Activated CD4-positive, alpha-beta T cell treated with anti-CD3 and anti-CD28 coated beads, Interleukin-2, amount 50 U/mL, for 1 hour (primary cell): ENCODE data around the gene RNPEP.
"Not testable (repeated sequence)": the region's sequence is repeated elsewhere in the genome, so short reads cannot be mapped to it uniquely, and the experiment has no call there.

Experiments used
- DNase-seq: peaks from one replicate; pipeline ENCODE4 v3.0.0-alpha.2; 2020

The RNPEP gene

DNA sequence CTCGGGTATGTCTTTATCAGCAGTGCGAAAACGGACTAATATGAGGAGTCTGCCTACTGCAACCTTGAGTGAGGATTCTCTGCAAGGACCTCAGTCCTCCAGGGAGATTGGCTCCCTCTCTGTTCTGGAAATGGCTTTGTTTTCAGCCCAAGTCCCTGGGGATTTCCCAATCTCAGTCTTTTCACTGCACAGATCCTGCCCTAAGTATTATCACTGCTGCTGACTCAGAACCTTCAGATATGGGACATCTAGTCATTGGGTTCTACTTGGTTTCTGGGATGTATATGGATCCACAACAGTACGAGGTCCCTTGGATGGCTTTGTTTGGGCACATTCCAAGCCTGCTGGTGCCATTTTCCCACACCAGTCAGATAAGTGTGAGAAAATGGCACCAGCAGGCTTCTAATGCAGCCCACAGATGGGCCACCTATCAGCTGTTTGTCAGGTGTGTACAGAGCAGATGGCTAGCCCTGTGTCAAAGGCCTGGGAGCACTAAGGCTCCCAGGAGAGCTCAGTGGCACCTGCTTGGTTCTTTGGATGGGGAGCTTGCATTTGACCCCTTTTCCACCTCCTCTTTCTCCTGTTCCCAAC, 55.4 kb downstream of the RNPEP start:
- DNase-seq, result no peak

DNA sequence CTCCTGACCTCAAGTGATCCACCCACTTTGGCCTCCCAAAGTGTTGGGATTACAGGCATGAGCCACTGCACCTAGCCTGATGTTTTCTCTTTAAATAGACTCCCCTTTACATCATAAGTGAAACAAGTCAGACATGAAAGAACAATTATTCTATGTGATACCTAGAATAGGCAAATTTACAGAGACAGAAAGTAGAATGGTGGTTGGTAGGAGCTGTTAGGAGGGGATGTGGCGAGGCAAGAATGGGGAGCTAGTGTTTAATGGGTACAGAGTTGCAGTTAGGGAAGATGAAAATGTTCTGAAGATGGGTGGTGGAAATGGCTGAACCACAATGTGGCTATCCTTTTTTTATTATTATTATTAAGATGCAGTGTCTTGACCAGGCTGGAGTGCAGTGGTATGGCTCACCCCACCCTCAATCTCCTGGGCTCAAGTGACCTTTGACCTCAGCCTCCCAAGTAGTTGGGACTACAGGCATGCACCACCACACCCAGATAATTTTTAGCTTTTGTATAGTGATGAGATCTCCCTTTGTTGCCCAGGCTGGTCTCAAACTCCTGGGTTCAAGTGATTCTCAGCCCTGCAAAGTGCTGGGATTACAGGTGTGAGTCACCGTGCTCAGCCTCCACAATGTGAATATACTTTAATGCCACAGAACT, 56.4 kb downstream of the RNPEP start:
- DNase-seq, result no peak

DNA sequence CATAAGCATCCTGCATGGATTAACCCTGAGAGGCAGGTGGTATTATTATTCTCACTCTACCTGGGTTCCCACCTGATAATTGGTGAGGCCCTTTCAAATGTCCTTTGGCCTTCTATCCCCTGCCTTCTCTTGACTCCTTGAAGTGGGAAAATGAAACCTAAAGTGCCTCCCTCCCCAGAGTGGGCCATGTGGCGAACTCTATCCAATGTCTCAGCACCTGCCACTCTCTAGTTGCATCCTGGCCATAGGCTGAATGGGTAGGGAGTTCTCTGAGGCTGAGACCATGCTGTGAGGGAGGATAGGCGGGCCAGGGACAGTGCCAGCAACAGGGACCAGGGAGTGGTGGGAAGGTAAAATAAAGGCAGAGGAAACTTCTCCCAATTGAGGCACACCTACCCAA, 63.3 kb downstream of the RNPEP start:
- DNase-seq, result no peak

DNA sequence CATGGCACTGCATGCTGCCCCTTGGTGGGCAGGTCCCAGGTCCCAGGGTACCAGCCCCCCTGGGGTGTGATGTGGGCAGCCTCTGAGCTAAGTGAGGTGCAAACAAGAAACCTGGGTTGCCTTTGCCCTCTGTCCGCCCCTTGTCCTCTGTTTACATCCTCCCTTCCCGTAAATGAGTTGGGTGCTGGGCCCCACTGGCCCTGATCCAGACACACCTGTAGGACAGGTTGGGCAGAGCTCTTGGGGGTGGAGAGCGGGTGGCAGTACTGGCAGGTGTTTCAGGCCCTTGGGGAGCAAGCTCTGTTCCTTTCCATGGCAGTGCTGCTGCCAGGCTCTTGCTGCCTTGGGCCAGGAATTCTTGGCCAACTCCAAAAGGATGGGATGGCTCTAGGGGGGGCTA, 63.8 kb downstream of the RNPEP start:
- no peak for DNase-seq

DNA sequence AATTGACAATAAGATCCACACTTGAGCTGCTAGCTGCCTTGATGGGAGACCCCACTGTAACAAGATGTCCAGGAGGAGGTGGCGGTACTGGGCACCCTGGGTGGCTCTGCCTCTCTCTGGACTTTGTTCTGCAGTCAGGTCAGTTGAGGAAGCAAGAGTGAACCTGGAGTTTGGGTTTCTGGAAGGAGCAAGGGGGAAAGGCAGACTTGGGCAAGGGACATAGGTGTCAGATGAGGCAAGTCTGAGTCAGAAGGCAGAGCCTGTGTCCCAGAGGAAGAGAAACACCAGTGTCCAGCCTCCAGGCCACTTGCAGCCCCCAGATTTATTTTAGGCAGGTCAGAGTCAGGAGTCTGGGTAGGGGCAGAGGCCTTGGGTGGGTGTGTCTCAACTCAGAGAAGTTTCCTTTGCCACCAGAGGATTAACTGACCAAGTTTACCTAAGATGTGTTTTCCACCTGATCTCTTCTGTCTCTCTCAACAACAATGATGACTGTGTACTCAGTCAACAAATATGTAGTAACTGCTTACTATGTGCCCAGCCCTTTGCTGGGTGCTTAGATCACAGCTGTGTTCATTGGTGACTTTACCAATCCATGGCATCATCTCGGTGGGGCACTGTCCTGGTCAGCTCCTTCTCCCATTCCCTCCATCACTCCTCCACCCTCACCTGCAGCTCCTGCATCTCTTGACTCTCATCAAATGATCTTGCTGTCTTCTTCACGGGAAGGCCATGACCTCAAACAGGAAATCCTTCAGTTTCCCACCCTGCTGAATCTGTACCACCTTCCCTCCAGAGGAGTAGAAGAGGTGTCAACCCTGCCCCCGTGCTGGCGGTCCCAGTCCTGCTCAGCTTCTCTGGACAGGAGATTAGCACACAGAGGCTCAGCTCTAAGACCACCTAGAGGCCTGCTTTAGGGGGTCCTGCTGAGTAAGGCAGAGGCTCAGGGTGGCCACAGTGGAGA, 64.6 kb downstream of the RNPEP start:
- no peak for DNase-seq

DNA sequence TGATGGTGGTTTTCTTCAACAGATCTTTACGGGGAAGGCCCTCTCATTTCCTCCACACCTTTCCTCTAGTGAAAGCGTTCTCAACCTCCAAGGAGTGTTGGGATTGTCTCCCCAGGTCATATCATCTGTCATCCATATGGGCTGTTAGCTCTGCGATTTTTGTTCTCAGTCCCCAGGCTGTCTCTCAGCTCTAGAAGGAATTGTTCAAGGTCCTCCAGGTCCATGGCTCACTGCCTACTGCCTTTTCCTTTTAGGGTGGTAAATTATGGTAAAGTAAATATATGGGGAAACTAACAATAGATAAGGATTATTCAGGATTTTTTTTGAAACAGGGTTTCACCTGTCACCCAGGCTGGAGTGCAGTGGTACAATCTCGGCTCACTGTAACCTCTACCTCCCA, 65.5 kb downstream of the RNPEP start:
- DNase-seq, result no peak

DNA sequence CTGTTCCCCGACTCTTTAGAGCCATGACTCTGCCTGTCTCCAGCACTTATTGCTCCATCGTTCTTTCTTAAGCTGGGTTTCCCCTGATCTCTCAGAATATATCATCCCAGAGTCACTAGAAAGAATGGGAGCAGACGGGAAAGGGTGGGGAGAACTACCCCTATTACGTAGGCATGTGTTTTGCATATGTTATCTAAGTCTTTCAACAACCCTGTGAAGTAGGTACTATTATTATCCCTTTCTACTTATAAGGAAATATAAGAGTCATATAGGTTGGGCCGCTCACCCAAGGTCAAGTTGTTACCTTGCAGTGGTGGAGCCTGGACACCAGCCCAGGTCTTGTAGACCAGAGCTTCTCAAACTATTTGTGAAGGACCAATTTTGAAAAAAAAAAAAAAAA, 66.7 kb downstream of the RNPEP start:
- DNase-seq, result no peak

DNA sequence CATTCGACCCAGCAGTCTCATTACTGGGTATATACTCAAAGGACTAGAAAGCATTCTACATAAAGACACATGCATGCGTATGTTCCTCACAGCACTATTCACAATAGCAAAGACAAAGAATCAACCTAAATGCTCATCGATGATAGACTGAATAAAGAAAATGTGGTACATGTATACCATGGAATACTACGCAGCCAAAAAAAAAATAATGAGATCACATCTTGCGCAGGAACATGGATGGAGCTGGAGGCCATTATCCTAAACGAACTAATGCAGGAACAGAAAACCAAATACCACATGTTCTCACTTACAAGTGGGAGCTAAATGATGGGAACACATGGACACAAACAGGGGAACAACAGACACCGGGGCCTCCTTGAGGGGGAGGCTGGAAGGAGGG, 71.6 kb downstream of the RNPEP start:
- no peak for DNase-seq

DNA sequence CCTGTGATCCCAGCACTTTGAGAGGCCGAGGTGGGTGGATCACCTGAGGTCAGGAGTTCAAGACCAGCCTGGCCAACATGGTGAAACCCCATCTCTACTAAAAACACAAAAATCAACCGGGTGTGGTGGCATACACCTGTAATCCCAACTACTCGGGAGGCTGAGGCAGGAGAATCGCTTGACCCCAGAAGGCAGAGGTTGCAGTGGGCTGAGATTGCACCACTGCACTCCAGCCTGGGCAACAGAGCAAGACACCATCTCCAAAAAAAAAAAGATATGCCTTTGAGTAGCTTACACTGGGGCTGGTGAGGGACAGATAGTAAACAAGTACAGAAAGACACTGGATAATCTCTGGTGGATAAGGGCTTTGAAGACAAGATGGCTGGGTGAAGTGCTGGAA, 72.2 kb downstream of the RNPEP start:
- not testable (repeated sequence) for DNase-seq
